GM19324 (cell line): ENCODE data around the gene SMIM28.
"Not testable (repeated sequence)": the region's sequence is repeated elsewhere in the genome, so short reads cannot be mapped to it uniquely, and the experiment has no call there.

Experiments
- ATAC-seq: cut with Tn5 transposase; IDR thresholded peaks from one replicate; pipeline ENCODE4 v1.9.1; 2021; ENCODE audit warnings: mild to moderate bottlenecking, moderate library complexity; ENCODE audit not compliant: unreplicated experiment, low FRiP score

The SMIM28 gene

GRCh38 chr6:138377844-138378243, at the start of gene SMIM28:
SMIM28 (plus strand) TSS chr6:138377905; CDS start chr6:138378073, 168 bp downstream.
- ATAC-seq = no peak

GRCh38 chr6:138328210-138328609, 49.5 kb upstream of the SMIM28 start:
- no peak for ATAC-seq

GRCh38 chr6:138330763-138331162, 46.9 kb upstream of the SMIM28 start:
- ATAC-seq = no peak

- ATAC-seq = no peak
Observed at GRCh38 chr6:138331444-138331843, 46.3 kb upstream of the SMIM28 start.

GRCh38 chr6:138331984-138332383, 45.7 kb upstream of the SMIM28 start:
- no peak for ATAC-seq

GRCh38 chr6:138334000-138334399, 43.7 kb upstream of the SMIM28 start:
- ATAC-seq = no peak

GRCh38 chr6:138334963-138335362, 42.7 kb upstream of the SMIM28 start:
- ATAC-seq = no peak

- no peak for ATAC-seq
Observed at GRCh38 chr6:138336221-138336620, 41.5 kb upstream of the SMIM28 start.

GRCh38 chr6:138337076-138337475, 40.6 kb upstream of the SMIM28 start:
- ATAC-seq = no peak

- ATAC-seq = no peak
Observed at GRCh38 chr6:138339024-138339423, 38.7 kb upstream of the SMIM28 start.

- ATAC-seq = no peak
Observed at GRCh38 chr6:138341176-138341575, 36.5 kb upstream of the SMIM28 start.

GRCh38 chr6:138343112-138343511, 34.6 kb upstream of the SMIM28 start:
- no peak for ATAC-seq

GRCh38 chr6:138345565-138346285, 32.0 kb upstream of the SMIM28 start:
- ATAC-seq = no peak

GRCh38 chr6:138346302-138347195, 31.2 kb upstream of the SMIM28 start:
- ATAC-seq = no peak

GRCh38 chr6:138347864-138348263, 29.8 kb upstream of the SMIM28 start:
- ATAC-seq = no peak

GRCh38 chr6:138349891-138350290, 27.8 kb upstream of the SMIM28 start:
- ATAC-seq = no peak

GRCh38 chr6:138357928-138358327, 19.8 kb upstream of the SMIM28 start:
- ATAC-seq = no peak

GRCh38 chr6:138368684-138369083, 9.0 kb upstream of the SMIM28 start:
- not testable (repeated sequence) for ATAC-seq

GRCh38 chr6:138370631-138371451, 6.9 kb upstream of the SMIM28 start:
- no peak for ATAC-seq

GRCh38 chr6:138371452-138371711, 6.3 kb upstream of the SMIM28 start:
- no peak for ATAC-seq

GRCh38 chr6:138371720-138372119, 6.0 kb upstream of the SMIM28 start:
- no peak for ATAC-seq
